ENCODE results near the gene OSBPL8.

Gene OSBPL8

GRCh38 chr12:76536546-76536945 is 23.0 kb downstream of the OSBPL8 start:
- TF ChIP-seq, protein P1, sequence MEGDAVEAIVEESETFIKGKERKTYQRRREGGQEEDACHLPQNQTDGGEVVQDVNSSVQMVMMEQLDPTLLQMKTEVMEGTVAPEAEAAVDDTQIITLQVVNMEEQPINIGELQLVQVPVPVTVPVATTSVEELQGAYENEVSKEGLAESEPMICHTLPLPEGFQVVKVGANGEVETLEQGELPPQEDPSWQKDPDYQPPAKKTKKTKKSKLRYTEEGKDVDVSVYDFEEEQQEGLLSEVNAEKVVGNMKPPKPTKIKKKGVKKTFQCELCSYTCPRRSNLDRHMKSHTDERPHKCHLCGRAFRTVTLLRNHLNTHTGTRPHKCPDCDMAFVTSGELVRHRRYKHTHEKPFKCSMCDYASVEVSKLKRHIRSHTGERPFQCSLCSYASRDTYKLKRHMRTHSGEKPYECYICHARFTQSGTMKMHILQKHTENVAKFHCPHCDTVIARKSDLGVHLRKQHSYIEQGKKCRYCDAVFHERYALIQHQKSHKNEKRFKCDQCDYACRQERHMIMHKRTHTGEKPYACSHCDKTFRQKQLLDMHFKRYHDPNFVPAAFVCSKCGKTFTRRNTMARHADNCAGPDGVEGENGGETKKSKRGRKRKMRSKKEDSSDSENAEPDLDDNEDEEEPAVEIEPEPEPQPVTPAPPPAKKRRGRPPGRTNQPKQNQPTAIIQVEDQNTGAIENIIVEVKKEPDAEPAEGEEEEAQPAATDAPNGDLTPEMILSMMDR (IDR thresholded peaks at IDR 0.05) = no peak
- TF ChIP-seq ZFX (IDR thresholded peaks at IDR 0.05; ENCODE audit: borderline replicate concordance) = no peak
- no peak overlapping the region for H3K27ac ChIP-seq

DNA sequence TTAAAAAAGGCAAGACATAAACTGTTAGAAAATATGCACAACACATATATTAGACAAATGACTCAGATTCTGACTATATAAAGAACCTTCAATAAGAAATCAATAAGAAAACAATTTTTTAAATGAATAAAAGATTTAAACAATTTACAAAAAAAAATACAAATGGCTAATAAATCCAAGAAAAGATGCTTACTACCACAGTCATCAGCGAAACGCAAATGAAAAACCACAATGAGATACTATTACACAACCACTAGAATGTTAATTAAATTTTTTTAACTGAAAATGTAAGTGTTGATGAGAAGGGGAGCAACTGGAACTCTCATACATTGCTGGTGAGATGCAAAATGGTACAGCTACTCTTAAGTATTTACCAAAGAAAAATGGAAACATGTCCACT is 24.4 kb downstream of the OSBPL8 start:
- no peak overlapping the region for H3K27ac ChIP-seq
- TF ChIP-seq, protein P1 (IDR thresholded peaks at IDR 0.05) = no peak
- TF ChIP-seq ZFX (IDR thresholded peaks at IDR 0.05; ENCODE audit: borderline replicate concordance) = no peak

DNA sequence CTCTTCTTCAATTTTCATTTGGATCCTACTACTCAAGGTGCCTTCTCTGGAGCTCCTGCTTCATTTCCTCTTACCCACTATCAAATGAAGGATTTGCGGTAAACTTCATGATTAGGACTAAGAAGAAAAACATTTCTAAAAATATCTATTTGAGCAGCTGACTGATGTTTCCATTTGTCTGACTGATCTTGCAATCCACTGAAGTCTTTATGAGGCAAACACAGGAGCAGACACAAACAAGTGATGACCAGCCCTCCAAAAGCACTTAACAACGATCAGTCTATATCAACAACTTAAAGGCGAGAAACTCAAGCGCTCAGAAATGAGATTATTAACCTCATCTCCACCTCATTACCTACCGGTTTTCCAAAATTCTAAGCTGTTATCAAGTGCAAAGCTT is 26.2 kb downstream of the OSBPL8 start:
- no peak for TF ChIP-seq ZFX (IDR thresholded peaks at IDR 0.05; ENCODE audit: borderline replicate concordance)
- TF ChIP-seq, protein P1 (IDR thresholded peaks at IDR 0.05) = no peak

GRCh38 chr12:76532520-76532919 is 27.1 kb downstream of the OSBPL8 start:
- TF ChIP-seq ZFX (IDR thresholded peaks at IDR 0.05; ENCODE audit: borderline replicate concordance) = no peak
- TF ChIP-seq, protein P1 (IDR thresholded peaks at IDR 0.05) = no peak
- no peak overlapping the region for H3K27ac ChIP-seq

More for the DNA sequence above, 26.2 kb downstream of the OSBPL8 start:
- no peak overlapping the region for H3K27ac ChIP-seq

GRCh38 chr12:76531056-76531455 is 28.5 kb downstream of the OSBPL8 start:
- no peak overlapping the region for H3K27ac ChIP-seq
- TF ChIP-seq, protein P1 (IDR thresholded peaks at IDR 0.05) = no peak
- TF ChIP-seq ZFX (IDR thresholded peaks at IDR 0.05; ENCODE audit: borderline replicate concordance) = no peak

GRCh38 chr12:76530516-76530915 is 29.1 kb downstream of the OSBPL8 start:
- no peak overlapping the region for H3K27ac ChIP-seq
- no peak for TF ChIP-seq ZFX (IDR thresholded peaks at IDR 0.05; ENCODE audit: borderline replicate concordance)
- TF ChIP-seq, protein P1 (IDR thresholded peaks at IDR 0.05) = no peak

GRCh38 chr12:76529226-76529918 is 30.2 kb downstream of the OSBPL8 start:
- no peak overlapping the region for H3K27ac ChIP-seq
- TF ChIP-seq, protein P1 (IDR thresholded peaks at IDR 0.05) = no peak
- TF ChIP-seq ZFX (IDR thresholded peaks at IDR 0.05; ENCODE audit: borderline replicate concordance) = no peak

Measured in 22Rv1 (cell line).